ENCODE data around the gene PRXL2B.
A peak's percentile ranks its signal among the peaks of the same experiment; 100 is the strongest.
"Not testable (repeated sequence)": the region's sequence is repeated elsewhere in the genome, so short reads cannot be mapped to it uniquely, and the experiment has no call there.

Gene PRXL2B

DNA sequence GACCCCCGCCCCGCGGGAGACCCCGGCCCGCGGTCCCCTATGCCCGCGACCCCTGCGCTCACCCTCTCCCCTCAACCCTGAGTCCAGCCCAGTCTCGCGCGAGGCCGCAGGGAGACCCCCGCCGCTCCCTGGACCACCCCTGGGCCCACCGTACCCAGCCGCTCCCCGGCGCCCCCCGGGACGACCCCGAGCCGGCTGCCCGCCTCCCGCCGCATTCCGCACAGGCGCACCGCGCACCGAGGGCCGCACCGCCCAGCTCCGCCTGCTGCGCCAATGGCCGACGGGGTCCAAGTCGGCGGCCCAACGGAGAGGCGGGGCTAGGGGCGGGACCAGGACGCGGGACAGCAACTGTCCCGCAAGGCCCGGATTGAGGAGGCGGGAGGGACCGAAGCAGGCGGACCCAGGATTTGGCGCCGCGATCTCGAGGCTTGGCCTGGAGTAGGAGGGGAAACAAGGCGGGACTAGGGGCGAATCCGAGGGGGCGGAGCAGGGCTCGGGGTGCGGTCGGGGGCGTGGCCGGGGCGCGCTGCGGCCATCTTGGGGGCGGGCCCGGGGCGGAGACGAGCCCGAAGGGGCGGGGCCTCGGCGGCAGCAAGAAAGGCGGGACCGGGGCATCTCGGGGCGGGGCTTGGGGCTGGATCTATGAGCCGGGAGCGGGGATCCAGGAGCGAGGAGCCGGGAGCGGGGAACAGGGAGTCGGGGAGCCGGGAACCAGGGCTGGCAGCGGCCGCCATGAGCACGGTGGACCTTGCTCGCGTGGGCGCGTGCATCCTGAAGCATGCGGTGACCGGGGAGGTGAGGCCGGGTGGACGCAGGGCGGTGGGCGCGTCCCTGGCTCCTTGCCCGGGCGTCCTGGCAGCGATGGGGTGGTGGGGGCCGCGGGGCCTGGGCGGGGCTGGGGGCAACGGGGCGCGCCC is at the start of gene PRXL2B:
Gene PRXL2B (plus strand): TSS at position 624 of the 917 bp plus-strand sequence. CDS start 109 bp downstream, at position 733.
- DNase-seq: peak; percentile 100

- DNase-seq: no peak
Measured at GRCh38 chr1:2537784-2538115, 48.8 kb upstream of the PRXL2B start.

DNA sequence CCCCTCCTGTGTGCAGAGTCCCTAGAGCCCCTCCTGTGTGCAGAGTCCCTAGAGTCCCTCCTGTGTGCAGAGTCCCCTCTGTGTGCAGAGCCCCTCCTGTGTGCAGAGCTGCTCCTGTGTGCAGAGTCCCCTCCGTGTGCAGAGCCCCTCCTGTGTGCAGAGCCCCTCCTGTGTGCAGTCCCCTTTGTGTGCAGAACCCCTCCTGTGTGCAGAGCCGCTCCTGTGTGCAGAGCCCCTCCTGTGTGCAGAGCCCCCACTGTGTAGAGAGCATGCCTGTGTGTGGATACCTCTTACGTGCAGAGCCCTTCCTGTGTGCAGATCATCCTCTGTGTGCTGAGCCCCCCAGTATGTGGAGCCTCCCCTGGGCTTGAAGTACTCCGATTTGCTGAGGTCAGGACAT is 48.2 kb upstream of the PRXL2B start:
- no peak for DNase-seq

GRCh38 chr1:2538872-2539271 is 47.7 kb upstream of the PRXL2B start:
- no peak for DNase-seq

DNA sequence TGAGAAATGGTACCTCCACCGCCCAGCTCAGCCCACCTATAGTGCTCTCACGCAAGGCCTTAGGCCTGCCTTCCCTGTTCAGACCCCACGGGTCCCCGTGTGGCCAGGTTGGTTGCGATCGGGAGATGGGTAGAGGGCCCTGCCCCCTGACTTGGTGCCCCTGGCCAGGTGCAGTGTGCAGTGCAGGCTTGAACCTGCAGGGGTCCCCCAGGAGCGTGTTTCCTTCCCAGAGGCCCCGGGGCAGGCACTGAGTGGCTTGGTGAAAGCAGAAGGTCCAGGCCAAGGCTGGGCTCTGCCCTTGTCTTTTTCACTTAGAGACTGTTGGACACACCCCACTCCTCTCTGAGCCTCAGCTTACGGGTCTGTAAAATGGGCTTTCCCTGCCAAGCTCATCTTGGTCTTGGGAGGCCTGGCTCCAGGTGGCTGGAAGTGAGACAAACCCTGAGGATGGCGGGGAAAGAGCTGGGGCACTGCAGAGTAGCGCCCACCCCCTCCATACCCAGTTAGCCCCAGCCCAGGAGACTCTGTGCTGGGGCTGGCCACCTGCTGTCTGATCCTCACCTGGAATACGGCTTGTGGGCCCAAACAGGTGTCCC is 47.2 kb upstream of the PRXL2B start:
- peak; percentile 53 for DNase-seq

GRCh38 chr1:2540816-2541492 is 45.6 kb upstream of the PRXL2B start:
- DNase-seq: peak; percentile 39

GRCh38 chr1:2541619-2542245 is 44.8 kb upstream of the PRXL2B start:
- DNase-seq: peak; percentile 1

GRCh38 chr1:2542246-2542915 is 44.2 kb upstream of the PRXL2B start:
- DNase-seq: peak; percentile 2

GRCh38 chr1:2543543-2544092 is 43.0 kb upstream of the PRXL2B start:
- no peak for DNase-seq

DNA sequence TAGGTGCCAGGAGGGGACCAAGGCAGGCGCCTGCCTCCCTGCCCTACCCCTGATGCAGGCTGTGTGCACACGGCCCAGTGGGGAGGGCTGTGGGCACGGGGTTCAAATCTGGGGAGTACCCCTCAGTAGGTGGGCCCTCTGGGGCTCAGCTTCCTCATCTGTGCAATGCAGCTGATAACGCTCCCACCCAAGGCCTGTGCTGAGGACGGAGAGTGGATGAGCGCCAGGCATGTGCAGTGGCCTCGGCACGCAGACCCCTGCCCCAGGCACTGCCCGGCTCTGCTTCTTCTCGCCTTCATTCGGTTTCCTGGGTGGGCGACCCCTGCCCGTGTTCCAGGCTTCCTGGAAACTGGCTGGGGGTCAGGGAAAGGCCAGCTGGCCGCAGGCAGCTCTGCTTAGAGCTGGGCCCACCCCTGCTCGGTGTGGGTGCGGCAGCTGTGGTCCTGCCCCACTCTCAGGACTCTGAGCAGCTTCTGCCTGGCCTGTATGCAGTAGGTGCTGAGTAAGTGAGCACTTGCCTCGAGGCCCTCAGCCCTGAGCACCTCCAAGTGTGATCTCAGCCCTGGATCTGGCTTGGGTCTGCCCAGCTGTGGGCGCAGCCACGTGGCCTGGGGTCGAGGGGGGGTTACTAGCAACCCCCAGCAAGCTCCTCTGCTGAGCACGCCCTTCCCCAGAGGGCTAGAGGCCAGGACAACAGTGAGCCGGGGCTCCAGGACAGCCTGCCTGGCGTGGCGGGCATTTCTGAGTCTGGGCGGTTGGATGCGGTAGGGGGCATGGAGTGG is 42.3 kb upstream of the PRXL2B start:
- no peak for DNase-seq

GRCh38 chr1:2544875-2545640 is 41.5 kb upstream of the PRXL2B start:
- no peak for DNase-seq

DNA sequence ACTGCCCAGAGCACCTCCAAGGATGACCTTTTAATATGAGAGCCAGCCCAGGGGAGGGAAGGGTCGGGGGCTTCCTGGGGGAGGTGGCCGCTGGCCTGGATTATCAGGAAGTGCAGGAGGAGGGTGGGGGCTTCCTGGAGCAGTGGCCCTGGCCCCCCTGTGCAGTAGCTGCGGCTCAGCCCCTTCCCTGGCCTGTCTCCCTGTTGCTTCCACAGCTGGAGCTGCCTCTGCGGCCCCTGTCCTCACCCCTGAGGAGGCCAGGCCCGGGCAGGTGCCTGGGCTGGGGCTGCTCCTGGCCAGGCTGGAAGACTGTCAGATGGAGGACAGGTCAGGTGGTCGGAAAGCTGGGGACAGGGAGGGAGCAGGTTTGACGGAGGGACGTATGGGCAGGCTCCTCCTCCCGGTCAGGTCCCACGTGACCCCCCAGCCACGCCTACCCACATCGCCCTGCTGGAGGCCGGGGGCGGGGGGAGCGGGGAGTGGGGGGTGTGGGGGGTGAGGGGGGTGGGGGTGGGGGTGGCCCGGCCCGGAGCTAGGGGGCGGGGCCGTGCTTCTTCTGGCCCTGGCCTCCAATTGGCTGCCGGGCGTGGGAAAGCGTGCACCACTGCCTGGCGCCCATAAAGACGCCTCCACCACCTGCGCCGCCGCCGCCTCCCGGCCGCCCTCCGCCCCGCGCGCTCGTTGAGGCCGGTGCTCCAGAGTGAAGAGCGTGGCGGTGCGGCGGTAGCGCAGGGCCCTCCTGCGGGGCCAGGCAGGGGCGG is 40.6 kb upstream of the PRXL2B start:
- peak; percentile 89 for DNase-seq

- peak; percentile 92 for DNase-seq
Measured at GRCh38 chr1:2546515-2547209, 39.9 kb upstream of the PRXL2B start.

DNA sequence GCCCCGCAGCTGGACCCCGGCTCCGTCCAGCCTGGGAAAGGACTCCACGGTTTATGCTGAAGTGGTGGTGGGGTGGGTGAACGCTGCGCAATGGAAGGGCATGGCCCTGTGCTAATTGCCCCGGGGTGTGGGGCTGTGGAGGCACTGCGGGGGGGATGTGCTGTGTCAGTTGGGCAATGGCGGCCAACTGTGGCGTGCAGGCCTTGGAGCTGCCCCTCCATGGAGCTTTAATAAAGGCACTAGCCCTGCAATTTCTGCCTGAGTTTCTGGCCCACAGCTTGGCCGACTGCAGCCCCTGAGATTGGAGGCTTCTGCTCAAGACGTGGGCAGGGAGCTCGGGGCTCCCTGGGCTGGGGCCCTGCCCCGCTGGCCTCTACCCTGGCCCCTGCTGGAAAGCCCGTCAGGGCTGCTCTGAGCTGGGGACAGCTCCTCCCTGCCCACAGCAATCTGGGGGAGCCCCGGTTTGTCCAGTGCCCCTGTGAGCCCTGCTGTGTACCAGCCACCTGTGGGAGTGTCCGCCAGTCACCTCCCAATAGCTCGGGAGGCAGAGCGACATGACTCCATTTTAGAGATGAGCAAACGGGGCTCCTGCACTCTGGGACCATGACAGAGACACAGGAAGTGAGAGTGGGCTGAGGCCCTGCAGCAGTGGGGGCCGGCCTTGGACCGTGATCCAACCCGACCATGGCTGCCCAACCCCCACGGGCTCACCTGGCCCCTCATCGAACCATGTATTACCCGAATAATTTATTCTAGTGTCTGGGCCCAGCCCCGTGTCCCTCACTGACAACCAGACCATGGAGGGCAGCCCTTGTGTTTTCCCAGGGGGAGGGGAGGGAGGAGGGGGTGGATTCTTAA is 39.1 kb upstream of the PRXL2B start:
- peak; percentile 74 for DNase-seq

DNA sequence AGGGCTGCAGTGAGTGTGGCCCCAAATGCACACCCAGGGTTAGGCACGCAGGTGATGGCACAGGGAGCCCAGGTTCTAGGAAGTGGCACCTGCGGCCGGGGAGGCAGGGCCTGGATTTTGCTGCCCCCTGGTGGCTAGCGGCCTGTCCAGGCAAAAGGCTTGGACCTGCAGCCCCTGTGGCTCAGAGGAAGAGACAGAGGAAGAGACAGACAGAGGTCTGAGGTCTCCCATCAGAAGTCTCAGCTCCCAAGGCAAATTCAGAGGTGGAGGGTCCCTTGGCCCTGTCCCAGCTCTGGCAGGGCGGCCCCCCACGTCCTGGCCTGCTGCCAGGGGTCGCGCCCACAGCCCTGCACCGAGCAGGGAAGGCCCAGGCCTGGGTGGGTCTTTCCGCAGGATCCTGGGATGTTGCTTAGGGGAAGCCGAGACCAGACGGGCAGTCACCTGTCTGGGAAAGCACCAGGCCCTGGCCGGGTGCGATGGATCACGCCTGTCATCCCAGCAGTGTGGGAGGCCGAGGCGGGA is 38.4 kb upstream of the PRXL2B start:
- peak; percentile 89 for DNase-seq

- not testable (repeated sequence) for DNase-seq
Measured at GRCh38 chr1:2549367-2550029, 37.1 kb upstream of the PRXL2B start.

DNA sequence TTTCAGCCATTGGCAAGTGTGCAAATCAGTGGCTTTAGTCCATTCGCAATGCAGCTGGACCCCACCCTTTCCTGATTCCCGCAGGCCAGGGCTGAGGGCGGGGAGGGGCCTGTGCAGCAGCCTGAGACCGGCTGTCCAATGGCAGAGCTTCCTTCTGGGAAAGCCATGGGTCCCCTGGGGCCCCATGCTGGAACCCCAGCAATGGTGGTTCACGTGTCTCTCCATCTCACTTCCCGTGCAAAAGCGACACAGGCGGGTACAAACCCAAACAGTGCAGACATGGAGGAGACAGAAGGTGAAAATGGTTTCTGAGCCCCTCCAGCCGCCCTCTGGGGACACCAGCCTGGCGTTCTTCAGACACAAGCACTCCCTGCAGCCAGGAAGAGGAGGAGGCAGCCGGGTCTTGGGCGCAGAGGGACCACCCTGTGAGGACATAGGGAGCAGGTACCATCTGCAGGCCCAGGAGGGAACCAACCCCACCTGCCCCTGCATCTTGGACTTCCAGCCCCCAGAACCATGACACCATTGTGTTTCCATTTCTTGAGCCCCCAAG is 36.2 kb upstream of the PRXL2B start:
- DNase-seq: not testable (repeated sequence)

Measured in stimulated activated CD4-positive, alpha-beta T cell treated with anti-CD3 and anti-CD28 coated beads, Interleukin-15, amount 100 ng/mL, for 24 hours (primary cell).